ENCODE data around the gene PNMA5. TPM values are rescaled to one million over a fixed set of nuclear protein-coding genes. Genes with fewer than 3 reads are reported as not detected.
"Not testable (repeated sequence)": the region's sequence is repeated elsewhere in the genome, so short reads cannot be mapped to it uniquely, and the experiment has no call there.

Gene PNMA5
- total RNA-seq, 1 donor, result not detected

- H3K4me3 ChIP-seq (ENCODE audit: low read depth, low read length), result no peak overlapping the region
- TF ChIP-seq CTCF (IDR thresholded peaks at IDR 0.05; ENCODE audit: insufficient read depth, low read depth, low read length), result no peak
- DNase-seq (ENCODE audit: low read depth), result no peak
Measured at GRCh38 chrX:152988536-152989291, 5.2 kb downstream of the PNMA5 start.

- DNase-seq (ENCODE audit: low read depth), result no peak
- no peak overlapping the region for H3K4me3 ChIP-seq (ENCODE audit: low read depth, low read length)
- TF ChIP-seq CTCF (IDR thresholded peaks at IDR 0.05; ENCODE audit: insufficient read depth, low read depth, low read length), result no peak
Measured at GRCh38 chrX:152987801-152988200, 6.1 kb downstream of the PNMA5 start.

- DNase-seq (ENCODE audit: low read depth); H3K4me3 ChIP-seq (ENCODE audit: low read depth, low read length): not testable (repeated sequence)
Measured at GRCh38 chrX:152987156-152987555, 6.8 kb downstream of the PNMA5 start.

- not testable (repeated sequence) for DNase-seq (ENCODE audit: low read depth); H3K4me3 ChIP-seq (ENCODE audit: low read depth, low read length)
Measured at GRCh38 chrX:152985383-152985782, 8.5 kb downstream of the PNMA5 start.

- TF ChIP-seq CTCF (IDR thresholded peaks at IDR 0.05; ENCODE audit: insufficient read depth, low read depth, low read length), result no peak
- no peak overlapping the region for H3K4me3 ChIP-seq (ENCODE audit: low read depth, low read length)
- DNase-seq (ENCODE audit: low read depth), result no peak
Measured at GRCh38 chrX:152968193-152968592, 25.7 kb downstream of the PNMA5 start.

- no peak for DNase-seq (ENCODE audit: low read depth)
- TF ChIP-seq CTCF (IDR thresholded peaks at IDR 0.05; ENCODE audit: insufficient read depth, low read depth, low read length), result no peak
- H3K4me3 ChIP-seq (ENCODE audit: low read depth, low read length), result no peak overlapping the region
Measured at GRCh38 chrX:152960115-152960514, 33.8 kb downstream of the PNMA5 start.

- TF ChIP-seq CTCF (IDR thresholded peaks at IDR 0.05; ENCODE audit: insufficient read depth, low read depth, low read length), result no peak
- no peak overlapping the region for H3K4me3 ChIP-seq (ENCODE audit: low read depth, low read length)
- no peak for DNase-seq (ENCODE audit: low read depth)
Measured at GRCh38 chrX:152959626-152960025, 34.3 kb downstream of the PNMA5 start.
